GM18907 (cell line): ENCODE data around the gene FILIP1L.
A peak's percentile ranks its signal among the peaks of the same experiment; 100 is the strongest.

ENCODE experiments used
- ATAC-seq: cut with Tn5 transposase; IDR thresholded peaks from one replicate; pipeline ENCODE4 v1.9.1; 2021; ENCODE audit warnings: mild to moderate bottlenecking, moderate library complexity; ENCODE audit not compliant: unreplicated experiment

FILIP1L gene

GRCh38 chr3:99981138-99981537 lies 133.2 kb downstream of the FILIP1L start:
- ATAC-seq = no peak

GRCh38 chr3:99980606-99981005 lies 133.7 kb downstream of the FILIP1L start:
- ATAC-seq = no peak

- no peak for ATAC-seq
These were observed 136.1 kb downstream of the FILIP1L start for GRCh38 chr3:99978221-99978620.

GRCh38 chr3:99976584-99976983 lies 137.7 kb downstream of the FILIP1L start:
- no peak for ATAC-seq

- no peak for ATAC-seq
These were observed 139.3 kb downstream of the FILIP1L start for GRCh38 chr3:99974989-99975388.

GRCh38 chr3:99972380-99973104 lies 141.8 kb downstream of the FILIP1L start:
- ATAC-seq = no peak

GRCh38 chr3:99971761-99972160 lies 142.5 kb downstream of the FILIP1L start:
- no peak for ATAC-seq

- ATAC-seq = peak; percentile 97
These were observed 144.1 kb downstream of the FILIP1L start for GRCh38 chr3:99970198-99970597.

GRCh38 chr3:99969136-99969535 lies 145.2 kb downstream of the FILIP1L start:
- no peak for ATAC-seq

- ATAC-seq = no peak
These were observed 146.5 kb downstream of the FILIP1L start for GRCh38 chr3:99967796-99968195.

- ATAC-seq = no peak
These were observed 147.5 kb downstream of the FILIP1L start for GRCh38 chr3:99966662-99967416.

- no peak for ATAC-seq
These were observed 148.5 kb downstream of the FILIP1L start for GRCh38 chr3:99965681-99966408.

GRCh38 chr3:99965077-99965476 lies 149.2 kb downstream of the FILIP1L start:
- ATAC-seq = no peak

GRCh38 chr3:99962703-99963102 lies 151.6 kb downstream of the FILIP1L start:
- ATAC-seq = no peak

- ATAC-seq = no peak
These were observed 152.4 kb downstream of the FILIP1L start for GRCh38 chr3:99961756-99962515.

GRCh38 chr3:99960941-99961340 lies 153.4 kb downstream of the FILIP1L start:
- no peak for ATAC-seq

GRCh38 chr3:99960123-99960878 lies 154.0 kb downstream of the FILIP1L start:
- ATAC-seq = no peak

- no peak for ATAC-seq
These were observed 155.9 kb downstream of the FILIP1L start for GRCh38 chr3:99958222-99958912.

GRCh38 chr3:99957151-99957796 lies 157.0 kb downstream of the FILIP1L start:
- ATAC-seq = no peak
